Keratinocyte (primary cell): Measurements from ENCODE around the gene FMNL2. TPM values are rescaled to one million over a fixed set of nuclear protein-coding genes. Genes with fewer than 3 reads are reported as not detected.

Experiments
- DNase-seq: peaks from one replicate; pipeline ENCODE4 v3.0.0-alpha.2; 2011; ENCODE audit warnings: low read depth, missing footprints, low spot score
- FAIRE-seq: peaks from 2 replicates; lab custom pipeline; 2011; peaks lifted over from hg19 to GRCh38; lab: Jason Lieb, UNC
- H2AFZ ChIP-seq: 2 replicates; pipeline ENCODE4 v1.6.0; 2012; ENCODE audit warnings: low read length, control low read depth, inconsistent platforms; ENCODE audit not compliant: control insufficient read depth
- H3K27ac ChIP-seq: 2 replicates; pipeline ENCODE4 v1.5.1; 2011; ENCODE audit warnings: low read length; ENCODE audit not compliant: control insufficient read depth, insufficient read depth
- H3K27me3 ChIP-seq: 3 replicates; pipeline ENCODE4 v1.6.0; 2011; ENCODE audit warnings: low read length; ENCODE audit not compliant: control insufficient read depth, insufficient read depth; ENCODE audit errors: extremely low read depth
- H3K36me3 ChIP-seq, 2 experiments: 2 replicates in 1 of 2; 3 replicates in 1 of 2; pipeline ENCODE4 v1.5.1; 2011; ENCODE audit warnings: low read length in 2 of 2, mild to moderate bottlenecking in 1 of 2; ENCODE audit not compliant: control insufficient read depth in 2 of 2, insufficient read depth in 2 of 2; ENCODE audit errors: extremely low read depth in 1 of 2
- H3K4me1 ChIP-seq: 3 replicates; pipeline ENCODE4 v1.5.1; 2011; ENCODE audit warnings: low read length; ENCODE audit not compliant: control insufficient read depth, insufficient read depth; ENCODE audit errors: extremely low read depth
- H3K4me2 ChIP-seq: 3 replicates; pipeline ENCODE4 v1.6.0; 2011; ENCODE audit warnings: low read depth, low read length; ENCODE audit not compliant: control insufficient read depth, insufficient read depth; ENCODE audit errors: extremely low read depth
- H3K4me3 ChIP-seq, 3 experiments: fragments of 200-600 bp in 1 of 3; sonication (generic) in 1 of 3; 2 replicates in 2 of 3; 3 replicates in 1 of 3; pipeline ENCODE4 v1.5.1; 2011 to 2016; ENCODE audit warnings: low read length in 3 of 3, mild to moderate bottlenecking in 3 of 3, control low read depth in 2 of 3, inconsistent platforms in 1 of 3, low read depth in 1 of 3, mixed read lengths in 1 of 3, mixed run types in 1 of 3, moderate library complexity in 1 of 3; ENCODE audit not compliant: control insufficient read depth in 2 of 3, insufficient read depth in 2 of 3; ENCODE audit errors: extremely low read depth in 1 of 3
- H3K79me2 ChIP-seq: 2 replicates; pipeline ENCODE4 v1.6.0; 2012; ENCODE audit warnings: low read length; ENCODE audit not compliant: control insufficient read depth, insufficient read depth
- H3K9ac ChIP-seq: 3 replicates; pipeline ENCODE4 v1.6.0; 2011; ENCODE audit warnings: low read length; ENCODE audit not compliant: control insufficient read depth, insufficient read depth; ENCODE audit errors: extremely low read depth
- H3K9me1 ChIP-seq: 3 replicates; pipeline ENCODE4 v1.6.0; 2011; ENCODE audit warnings: low read length; ENCODE audit not compliant: control insufficient read depth, insufficient read depth; ENCODE audit errors: extremely low read depth
- H3K9me3 ChIP-seq: 2 replicates; pipeline ENCODE4 v1.5.1; 2012; ENCODE audit warnings: low read depth, low read length; ENCODE audit not compliant: control insufficient read depth
- H4K20me1 ChIP-seq: 3 replicates; pipeline ENCODE4 v1.6.0; 2011; ENCODE audit warnings: low read length; ENCODE audit not compliant: control insufficient read depth, insufficient read depth; ENCODE audit errors: extremely low read depth
- EZH2 ChIP-seq: IDR thresholded peaks from one replicate; pipeline ENCODE4 v1.6.1; 2012; ENCODE audit warnings: inconsistent platforms, mild to moderate bottlenecking, low read length, moderate library complexity
- dilution Hi-C: fragments of 300-500 bp; cut with MboI; formaldehyde crosslinking; loops from one replicate; pipeline ENCODE4 v1.7.0; 2020; ENCODE audit warnings: low sequenced_read_pairs; ENCODE audit not compliant: extremely low pct_ligation_motif_present
- polyA plus RNA-seq, 5 experiments: library from polyadenylated mRNA; depleted of rRNA in 3 of 5; stranded (reverse) in 3 of 5; stranded (forward) in 1 of 5; unstranded in 1 of 5; fragments of >200 nt; gene quantifications; 1 replicate in 1 of 5; 2 replicates in 3 of 5; 3 replicates in 1 of 5; pipeline versions ENCODE4 v1.2.1 to v1.2.3, GENCODE V29; 2011 to 2012; ENCODE audit warnings: missing spikeins in 2 of 5, low read depth in 1 of 5, low replicate concordance in 1 of 5
- TF ChIP-seq, protein P1 (sequence below), 3 experiments: IDR thresholded peaks in 1 of 3; conservative IDR thresholded peaks in 1 of 3; optimal IDR thresholded peaks in 1 of 3; 2 replicates in 2 of 3; 3 replicates in 1 of 3; pipeline versions ENCODE3 to v1.5.1; 2011; ENCODE audit warnings: low read length in 3 of 3, mild to moderate bottlenecking in 3 of 3, moderate library complexity in 2 of 3, control low read depth in 1 of 3, inconsistent platforms in 1 of 3; ENCODE audit not compliant: insufficient read depth in 2 of 3; ENCODE audit errors: extremely low read depth in 1 of 3

The FMNL2 gene
- polyA plus RNA-seq, 1 donor (not counting 4 experiments of a cell fraction or from before 2014, with no cell fraction given): 62.7 TPM

DNA sequence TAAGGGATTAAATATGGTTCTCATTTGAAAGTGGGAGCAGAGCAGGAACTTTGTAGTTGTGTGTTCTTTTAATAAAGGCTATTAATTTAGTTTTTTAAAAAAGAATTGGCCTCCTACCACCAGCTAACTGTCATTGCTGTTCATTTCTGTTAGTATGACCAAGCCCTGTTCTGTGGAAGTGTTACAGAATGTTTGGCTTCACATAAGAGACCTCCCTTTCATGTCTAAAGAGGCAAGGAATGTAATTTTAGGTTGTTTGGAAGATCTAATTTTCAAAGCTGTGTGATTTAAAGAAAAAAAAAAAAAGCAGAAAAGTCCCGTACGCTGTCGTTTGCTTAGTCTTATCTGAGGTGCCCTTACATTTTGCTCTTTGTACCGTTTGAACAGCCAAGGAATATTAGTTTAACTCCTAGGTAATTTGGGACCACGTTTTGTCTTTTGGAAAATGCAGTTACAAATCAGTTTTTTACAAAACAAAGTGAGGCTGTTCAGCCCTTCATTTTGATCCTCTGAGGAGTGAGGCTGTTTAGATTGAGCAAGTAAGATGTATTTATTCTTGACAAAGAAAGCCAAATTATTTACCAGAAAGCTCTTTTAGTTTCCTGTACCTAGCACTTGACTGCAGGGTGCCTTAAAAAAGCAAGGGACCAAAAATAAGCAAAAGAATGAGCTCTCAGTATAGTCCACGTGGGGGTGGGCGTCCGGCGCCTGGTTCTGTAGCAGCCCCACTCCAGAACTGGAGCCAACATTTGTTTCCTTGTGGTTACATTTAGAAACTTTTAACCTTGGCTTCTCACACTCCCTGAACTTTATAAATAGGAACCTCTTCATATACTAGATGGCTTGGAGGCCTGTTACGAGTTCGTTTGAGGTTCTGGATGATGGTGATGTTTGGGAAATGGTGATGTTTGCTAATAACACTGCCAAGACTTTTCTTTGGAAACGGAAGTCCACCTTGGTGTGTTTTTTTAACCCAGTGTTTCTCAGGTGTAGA is 136.2 kb downstream of the FMNL2 start:
- no peak for TF ChIP-seq EZH2
- TF ChIP-seq, protein P1, sequence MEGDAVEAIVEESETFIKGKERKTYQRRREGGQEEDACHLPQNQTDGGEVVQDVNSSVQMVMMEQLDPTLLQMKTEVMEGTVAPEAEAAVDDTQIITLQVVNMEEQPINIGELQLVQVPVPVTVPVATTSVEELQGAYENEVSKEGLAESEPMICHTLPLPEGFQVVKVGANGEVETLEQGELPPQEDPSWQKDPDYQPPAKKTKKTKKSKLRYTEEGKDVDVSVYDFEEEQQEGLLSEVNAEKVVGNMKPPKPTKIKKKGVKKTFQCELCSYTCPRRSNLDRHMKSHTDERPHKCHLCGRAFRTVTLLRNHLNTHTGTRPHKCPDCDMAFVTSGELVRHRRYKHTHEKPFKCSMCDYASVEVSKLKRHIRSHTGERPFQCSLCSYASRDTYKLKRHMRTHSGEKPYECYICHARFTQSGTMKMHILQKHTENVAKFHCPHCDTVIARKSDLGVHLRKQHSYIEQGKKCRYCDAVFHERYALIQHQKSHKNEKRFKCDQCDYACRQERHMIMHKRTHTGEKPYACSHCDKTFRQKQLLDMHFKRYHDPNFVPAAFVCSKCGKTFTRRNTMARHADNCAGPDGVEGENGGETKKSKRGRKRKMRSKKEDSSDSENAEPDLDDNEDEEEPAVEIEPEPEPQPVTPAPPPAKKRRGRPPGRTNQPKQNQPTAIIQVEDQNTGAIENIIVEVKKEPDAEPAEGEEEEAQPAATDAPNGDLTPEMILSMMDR (optimal IDR thresholded peaks at IDR 0.05 in 1 of 3, IDR thresholded peaks at IDR 0.05 in 1 of 3, conservative IDR thresholded peaks at IDR 0.05 in 1 of 3; ENCODE audit: extremely low read depth in 1 of 3, insufficient read depth in 2 of 3, low read length in 3 of 3): no peak
- Histone ChIP-seq H3K4me1 (peaks cover 36% of the 10 kb centered on the region), H3K4me2 (no peak overlapping the region), H3K9me1 (peaks cover 9% of the 10 kb centered on the region), H3K36me3 (no peaks in the 10 kb centered on the region), H3K27me3 (no peaks in the 10 kb centered on the region), H3K9me3 (no peaks in the 10 kb centered on the region), H3K4me3 (no peak overlapping the region), H3K79me2 (peaks cover 95% of the 10 kb centered on the region), H3K9ac (no peak overlapping the region), H2AFZ (no peak overlapping the region), H4K20me1 (peaks cover 13% of the 10 kb centered on the region), H3K27ac (no peak overlapping the region)
- DNase-seq: no peak
- dilution Hi-C loops: no loop called here
- FAIRE-seq: no peak

DNA sequence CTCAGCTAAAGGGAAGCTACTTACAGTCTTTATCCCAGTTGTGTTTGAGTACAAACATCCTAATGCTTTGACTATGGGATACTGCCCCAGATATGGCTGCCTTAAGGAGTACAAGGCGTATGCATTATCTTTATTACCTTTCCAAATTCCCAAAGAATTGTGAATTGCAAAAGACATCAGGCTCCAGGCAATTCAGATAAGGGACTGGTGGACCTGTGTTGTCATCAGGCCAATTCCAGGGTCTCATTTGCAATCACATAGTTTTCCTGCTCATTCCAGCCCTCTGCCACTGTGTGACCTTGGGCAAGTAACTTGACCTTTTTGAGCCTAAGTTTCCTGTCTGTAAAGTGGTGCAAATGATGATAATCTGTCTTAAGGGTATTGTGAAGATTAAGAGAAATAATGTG is 137.5 kb downstream of the FMNL2 start:
- Histone ChIP-seq H3K27ac (no peak overlapping the region), H3K9me1 (peaks cover 6% of the 10 kb centered on the region), H3K36me3 (no peaks in the 10 kb centered on the region), H3K4me2 (no peak overlapping the region), H3K4me3 (no peak overlapping the region), H3K27me3 (no peaks in the 10 kb centered on the region), H3K9ac (no peak overlapping the region), H3K4me1 (peaks cover 30% of the 10 kb centered on the region), H3K9me3 (no peaks in the 10 kb centered on the region), H4K20me1 (peaks cover 13% of the 10 kb centered on the region), H3K79me2 (peaks cover 96% of the 10 kb centered on the region), H2AFZ (no peak overlapping the region)
- TF ChIP-seq EZH2: no peak
- TF ChIP-seq, protein P1 (optimal IDR thresholded peaks at IDR 0.05 in 1 of 3, IDR thresholded peaks at IDR 0.05 in 1 of 3, conservative IDR thresholded peaks at IDR 0.05 in 1 of 3; ENCODE audit: extremely low read depth in 1 of 3, insufficient read depth in 2 of 3, low read length in 3 of 3): no peak
- FAIRE-seq (no peak), DNase-seq (no peak)
- dilution Hi-C loops: no loop called here
